ENCODE results near the gene SDK1.

- TF ChIP-seq EZH2 (IDR thresholded peaks at IDR 0.05; ENCODE audit: insufficient read depth, poor library complexity, severe bottlenecking), result no peak
- TF ChIP-seq EZH2phosphoT487 (IDR thresholded peaks at IDR 0.05; ENCODE audit: insufficient read depth, low read depth), result no peak
These were observed 560.3 kb downstream of the SDK1 start for GRCh38 chr7:3861386-3861785.

All from GM23248 (cell line).